GM23338 (cell line): Measurements from ENCODE around the gene GET3.

Experiments
- CREB1 ChIP-seq: fragments of 250-450 bp; sonication (Bioruptor Pico); IDR thresholded peaks from 2 replicates; pipeline ENCODE4 v1.5.0; 2020; ENCODE audit warnings: low read depth, mild to moderate bottlenecking, moderate library complexity
- EZH2 ChIP-seq: fragments of 200-600 bp; sonication (generic); IDR thresholded peaks from one replicate; pipeline ENCODE4 v1.8.0; 2017; ENCODE audit warnings: antibody characterized with exemption, mild to moderate bottlenecking, low read depth; ENCODE audit not compliant: unreplicated experiment
- POLR2AphosphoS5 ChIP-seq: IDR thresholded peaks from 2 replicates; pipeline ENCODE4 v1.6.1; 2016; ENCODE audit warnings: antibody characterized with exemption, low read depth
- TF ChIP-seq, protein P1 (sequence below), 2 experiments: fragments of 200-600 bp in 1 of 2; sonication (generic) in 1 of 2; conservative IDR thresholded peaks; 2 replicates each; pipeline versions ENCODE4 v1.5.1 to v1.6.1; 2016 to 2017; ENCODE audit warnings: antibody characterized with exemption in 2 of 2, low read depth in 2 of 2, mild to moderate bottlenecking in 2 of 2, moderate library complexity in 1 of 2

DNA sequence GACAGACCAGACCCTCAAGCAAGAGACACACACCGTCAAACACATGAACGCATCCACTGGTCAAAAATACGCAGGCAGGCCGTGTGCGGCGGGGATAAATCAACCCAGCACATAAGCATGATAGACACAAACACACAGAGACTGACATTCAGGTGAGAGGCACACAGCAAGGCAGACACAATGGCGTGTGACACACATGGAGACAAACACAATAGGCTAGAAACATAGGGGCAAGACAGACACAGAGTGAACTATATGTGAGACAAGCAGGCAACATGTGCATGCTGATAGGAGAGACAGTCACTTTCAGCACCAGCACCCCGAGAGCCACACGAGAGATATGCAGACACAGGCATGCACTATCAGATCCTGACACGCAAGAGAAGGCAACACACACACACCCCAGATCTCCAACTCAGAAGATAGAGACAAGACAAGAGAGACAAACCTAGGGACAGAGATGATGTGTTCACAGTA lies 47.1 kb downstream of the GET3 start:
- TF ChIP-seq, protein P1, sequence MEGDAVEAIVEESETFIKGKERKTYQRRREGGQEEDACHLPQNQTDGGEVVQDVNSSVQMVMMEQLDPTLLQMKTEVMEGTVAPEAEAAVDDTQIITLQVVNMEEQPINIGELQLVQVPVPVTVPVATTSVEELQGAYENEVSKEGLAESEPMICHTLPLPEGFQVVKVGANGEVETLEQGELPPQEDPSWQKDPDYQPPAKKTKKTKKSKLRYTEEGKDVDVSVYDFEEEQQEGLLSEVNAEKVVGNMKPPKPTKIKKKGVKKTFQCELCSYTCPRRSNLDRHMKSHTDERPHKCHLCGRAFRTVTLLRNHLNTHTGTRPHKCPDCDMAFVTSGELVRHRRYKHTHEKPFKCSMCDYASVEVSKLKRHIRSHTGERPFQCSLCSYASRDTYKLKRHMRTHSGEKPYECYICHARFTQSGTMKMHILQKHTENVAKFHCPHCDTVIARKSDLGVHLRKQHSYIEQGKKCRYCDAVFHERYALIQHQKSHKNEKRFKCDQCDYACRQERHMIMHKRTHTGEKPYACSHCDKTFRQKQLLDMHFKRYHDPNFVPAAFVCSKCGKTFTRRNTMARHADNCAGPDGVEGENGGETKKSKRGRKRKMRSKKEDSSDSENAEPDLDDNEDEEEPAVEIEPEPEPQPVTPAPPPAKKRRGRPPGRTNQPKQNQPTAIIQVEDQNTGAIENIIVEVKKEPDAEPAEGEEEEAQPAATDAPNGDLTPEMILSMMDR (conservative IDR thresholded peaks at IDR 0.05; ENCODE audit: low read depth in 2 of 2): no peak
- TF ChIP-seq CREB1: no peak
- TF ChIP-seq EZH2: no peak
- no peak for TF ChIP-seq POLR2AphosphoS5
